DMS153 treated with DMSO at 0.1 percent for 48 hours (cell line): ENCODE results near the gene MIA2.
A peak's percentile ranks its signal among the peaks of the same experiment; 100 is the strongest.

Experiments used
- DNase-seq: peaks from one replicate; lab custom pipeline; 2025; ENCODE audit not compliant: unreplicated experiment; lab: John Stamatoyannopoulos, UW

The MIA2 gene

GRCh38 chr14:39381366-39381765, 147.7 kb downstream of the MIA2 start:
- no peak for DNase-seq

GRCh38 chr14:39382463-39382862, 148.7 kb downstream of the MIA2 start:
- no peak for DNase-seq

GRCh38 chr14:39383026-39383660, 149.4 kb downstream of the MIA2 start:
- no peak for DNase-seq

GRCh38 chr14:39383741-39384140, 150.0 kb downstream of the MIA2 start:
- no peak for DNase-seq

- DNase-seq: no peak
Observed at GRCh38 chr14:39384177-39384576, 150.5 kb downstream of the MIA2 start.

GRCh38 chr14:39393289-39393688, 159.6 kb downstream of the MIA2 start:
- no peak for DNase-seq

- DNase-seq: no peak
Observed at GRCh38 chr14:39395555-39396254, 162.0 kb downstream of the MIA2 start.

- no peak for DNase-seq
Observed at GRCh38 chr14:39396448-39396847, 162.7 kb downstream of the MIA2 start.

GRCh38 chr14:39398382-39398781, 164.7 kb downstream of the MIA2 start:
- no peak for DNase-seq

GRCh38 chr14:39406560-39406959, 172.8 kb downstream of the MIA2 start:
- no peak for DNase-seq

GRCh38 chr14:39416072-39416471, 182.4 kb downstream of the MIA2 start:
- no peak for DNase-seq

- no peak for DNase-seq
Observed at GRCh38 chr14:39417014-39417413, 183.3 kb downstream of the MIA2 start.

- no peak for DNase-seq
Observed at GRCh38 chr14:39419272-39419671, 185.6 kb downstream of the MIA2 start.

GRCh38 chr14:39422243-39422642, 188.5 kb downstream of the MIA2 start:
- DNase-seq: no peak

GRCh38 chr14:39423793-39424192, 190.1 kb downstream of the MIA2 start:
- DNase-seq: no peak

GRCh38 chr14:39425947-39426346, 192.2 kb downstream of the MIA2 start:
- no peak for DNase-seq

- peak; percentile 47 for DNase-seq
Observed at GRCh38 chr14:39426605-39427004, 192.9 kb downstream of the MIA2 start.

- DNase-seq: no peak
Observed at GRCh38 chr14:39428118-39428517, 194.4 kb downstream of the MIA2 start.

- DNase-seq: no peak
Observed at GRCh38 chr14:39430762-39431415, 197.2 kb downstream of the MIA2 start.

GRCh38 chr14:39431416-39432178, 197.9 kb downstream of the MIA2 start:
- DNase-seq: no peak

GRCh38 chr14:39432179-39432618, 198.5 kb downstream of the MIA2 start, which contains the start of gene FBXO33:
Gene FBXO33 (minus strand): TSS chr14:39432433. CDS start chr14:39432162, 271 bp downstream.
- peak; percentile 88 for DNase-seq
